Activated CD8-positive, alpha-beta T cell treated with anti-CD3 and anti-CD28 coated beads for 36 hours (primary cell): ENCODE data around the gene QPRT. TPM values are rescaled to one million over a fixed set of nuclear protein-coding genes. Genes with fewer than 3 reads are reported as not detected.
"Not testable (repeated sequence)": the region's sequence is repeated elsewhere in the genome, so short reads cannot be mapped to it uniquely, and the experiment has no call there.

Experiments
- ATAC-seq: fragments of 200-7000 bp; cut with Tn5 transposase; one replicate; pipeline ENCODE4 v1.10.0; 2021; ENCODE audit warnings: mild to moderate bottlenecking, moderate library complexity
- CTCF ChIA-PET: fragments of 350-600 bp; sonication (Branson Sonifier 250); formaldehyde crosslinking; loops from one replicate; lab custom pipeline; 2021; ENCODE audit warnings: antibody characterized with exemption; lab: Charles Lee
- POLR2A ChIA-PET: fragments of 350-600 bp; sonication (Branson Sonifier 250); formaldehyde crosslinking; loops from one replicate; lab custom pipeline; 2021; ENCODE audit warnings: antibody characterized with exemption; lab: Charles Lee
- DNase-seq: peaks from one replicate; pipeline ENCODE4 v3.0.0-alpha.2; 2020
- H3K27ac Mint-ChIP-seq: one replicate; pipeline ENCODE4 v1.8.0; 2021; ENCODE audit warnings: mild to moderate bottlenecking, mixed read lengths
- H3K27me3 Mint-ChIP-seq: one replicate; pipeline ENCODE4 v1.8.0; 2021; ENCODE audit warnings: mixed read lengths
- H3K36me3 Mint-ChIP-seq: one replicate; pipeline ENCODE4 v1.8.0; 2021; ENCODE audit warnings: low read depth, mixed read lengths
- H3K4me1 Mint-ChIP-seq: one replicate; pipeline ENCODE4 v1.8.0; 2021; ENCODE audit warnings: low read depth, mixed read lengths
- H3K4me3 Mint-ChIP-seq: one replicate; pipeline ENCODE4 v1.8.0; 2021; ENCODE audit warnings: mild to moderate bottlenecking, moderate library complexity, mixed read lengths
- H3K9me3 Mint-ChIP-seq: one replicate; pipeline ENCODE4 v1.8.0; 2021; ENCODE audit warnings: mixed read lengths
- intact Hi-C: fragments of 100-400 bp; cut with micrococcal nuclease; formaldehyde crosslinking; loops from one replicate; pipeline ENCODE4 v1.10.0; 2022
- total RNA-seq, 2 experiments: library from RNA; stranded (reverse); gene quantifications; one replicate each; pipeline ENCODE4 v1.2.3, GENCODE V29; 2021
- TF ChIP-seq, protein P1 (sequence below): fragments of 200-600 bp; IDR thresholded peaks from one replicate; pipeline ENCODE4 v1.8.0; 2022; ENCODE audit warnings: antibody characterized with exemption, mild to moderate bottlenecking

The QPRT gene
- total RNA-seq, 2 experiments from 2014 or later = 9.3 to 11.7 TPM

DNA sequence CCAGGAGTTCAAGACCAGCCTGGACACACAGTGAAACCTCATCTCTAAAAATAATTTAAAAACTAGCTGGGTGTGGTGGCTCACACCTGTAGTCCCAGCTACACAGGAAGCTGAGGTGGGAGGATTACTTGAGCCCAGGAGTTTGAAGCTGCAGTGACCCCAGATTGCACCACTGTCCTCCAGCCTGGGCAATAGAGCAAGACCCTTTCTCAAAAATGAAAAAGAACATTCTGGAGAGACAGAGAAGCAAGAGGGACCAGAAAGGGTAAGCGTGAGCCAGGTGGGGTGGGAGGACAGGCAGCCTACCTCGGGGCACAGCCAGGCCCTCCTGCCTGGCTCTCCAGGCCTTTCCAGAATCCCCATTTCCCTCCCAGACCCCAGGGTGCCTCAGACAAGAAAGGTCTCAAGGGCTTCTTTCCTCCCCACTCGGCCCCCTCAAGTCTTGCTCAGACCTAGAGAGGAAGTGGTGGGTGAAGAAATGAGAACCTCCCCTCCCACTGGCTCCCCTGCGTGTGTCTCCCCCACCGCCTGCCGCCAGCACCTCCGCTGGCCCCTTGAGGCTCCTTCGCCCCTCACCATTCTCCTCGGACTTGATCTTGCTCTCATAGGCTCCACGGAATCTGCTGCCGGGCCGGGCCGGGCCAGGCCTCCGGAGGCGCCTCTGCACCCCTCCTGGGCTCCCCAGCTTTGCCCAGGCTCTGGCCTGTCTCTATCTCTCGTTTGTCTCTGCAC is 66.3 kb downstream of the QPRT start:
- H3K27ac Mint-ChIP-seq = peak overlapping the region; percentile 97
- ChIA-PET CTCF (interaction anchor here (1.1 to 1.8 kb wide), 3 partner anchors 16 to 63 kb away, joined by 4 to 5 read pairs (median 4); no protein-coding TSS in a partner anchor), POLR2A (interaction anchor here (1.8 kb wide), 1 partner anchor 40 kb away, joined by 7 read pairs; no protein-coding TSS in a partner anchor)
- ATAC-seq (peak; percentile 64), DNase-seq (peak; percentile 79)
- intact Hi-C loops = no loop called here
- no peaks in the 10 kb centered on the region for H3K9me3 Mint-ChIP-seq
- peaks cover 56% of the 10 kb centered on the region for H3K4me1 Mint-ChIP-seq
- no peaks in the 10 kb centered on the region for H3K27me3 Mint-ChIP-seq
- peak overlapping the region; percentile 84 for H3K4me3 Mint-ChIP-seq
- TF ChIP-seq, protein P1, sequence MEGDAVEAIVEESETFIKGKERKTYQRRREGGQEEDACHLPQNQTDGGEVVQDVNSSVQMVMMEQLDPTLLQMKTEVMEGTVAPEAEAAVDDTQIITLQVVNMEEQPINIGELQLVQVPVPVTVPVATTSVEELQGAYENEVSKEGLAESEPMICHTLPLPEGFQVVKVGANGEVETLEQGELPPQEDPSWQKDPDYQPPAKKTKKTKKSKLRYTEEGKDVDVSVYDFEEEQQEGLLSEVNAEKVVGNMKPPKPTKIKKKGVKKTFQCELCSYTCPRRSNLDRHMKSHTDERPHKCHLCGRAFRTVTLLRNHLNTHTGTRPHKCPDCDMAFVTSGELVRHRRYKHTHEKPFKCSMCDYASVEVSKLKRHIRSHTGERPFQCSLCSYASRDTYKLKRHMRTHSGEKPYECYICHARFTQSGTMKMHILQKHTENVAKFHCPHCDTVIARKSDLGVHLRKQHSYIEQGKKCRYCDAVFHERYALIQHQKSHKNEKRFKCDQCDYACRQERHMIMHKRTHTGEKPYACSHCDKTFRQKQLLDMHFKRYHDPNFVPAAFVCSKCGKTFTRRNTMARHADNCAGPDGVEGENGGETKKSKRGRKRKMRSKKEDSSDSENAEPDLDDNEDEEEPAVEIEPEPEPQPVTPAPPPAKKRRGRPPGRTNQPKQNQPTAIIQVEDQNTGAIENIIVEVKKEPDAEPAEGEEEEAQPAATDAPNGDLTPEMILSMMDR = no peak
- H3K36me3 Mint-ChIP-seq = peaks cover 28% of the 10 kb centered on the region

DNA sequence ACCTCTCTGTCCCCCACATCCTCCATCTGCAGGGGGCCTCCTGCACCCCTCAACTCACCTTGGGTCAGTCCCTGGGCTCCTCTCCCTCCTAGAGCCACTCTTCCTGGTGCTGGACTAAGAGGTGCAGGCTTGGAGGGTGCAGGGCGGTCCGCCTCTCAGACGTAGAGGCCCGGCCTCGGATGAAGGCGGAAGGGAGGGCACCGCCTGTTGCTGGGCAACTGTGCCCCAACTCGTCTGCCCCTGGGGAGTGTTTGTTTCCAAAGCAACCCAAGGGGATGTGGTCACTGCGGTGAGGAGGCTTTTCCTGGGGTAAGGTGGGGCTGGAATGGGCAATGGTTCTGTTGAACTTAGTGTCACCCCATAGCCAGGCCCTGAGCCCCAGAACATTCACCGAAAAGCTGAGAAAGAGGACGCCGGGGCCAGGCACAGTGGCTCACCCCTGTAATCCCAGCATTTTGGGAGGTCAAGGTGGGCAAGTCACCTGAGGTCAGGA is 66.9 kb downstream of the QPRT start, which contains the start of gene C16orf54:
C16orf54 (minus strand) TSS at position 138 of the 493 bp plus-strand sequence. CDS start 1,039 bp downstream, outside the sequence.
- intact Hi-C loops = no loop called here
- ATAC-seq = peak; percentile 82
- POLR2A ChIA-PET = interaction anchor here (0.7 to 1.8 kb wide), 6 partner anchors 10 to 61 kb away, joined by 3 to 7 read pairs (median 4); partner anchors contain the start of gene KIF22
- H3K27ac Mint-ChIP-seq = peak within 1 kb of the TSS; percentile 97
- DNase-seq = peak; percentile 95
- no peaks in the 10 kb centered on the region for H3K9me3 Mint-ChIP-seq
- H3K4me3 Mint-ChIP-seq = peak within 1 kb of the TSS; percentile 84
- H3K27me3 Mint-ChIP-seq = no peaks in the 10 kb centered on the region
- TF ChIP-seq, protein P1 = no peak
- CTCF ChIA-PET = interaction anchor here (1.0 to 1.8 kb wide), 2 partner anchors 39 to 58 kb away, joined by 3 to 5 read pairs; no protein-coding TSS in a partner anchor
- peaks cover 28% of the 10 kb centered on the region for H3K36me3 Mint-ChIP-seq
- H3K4me1 Mint-ChIP-seq = peaks cover 51% of the 10 kb centered on the region

DNA sequence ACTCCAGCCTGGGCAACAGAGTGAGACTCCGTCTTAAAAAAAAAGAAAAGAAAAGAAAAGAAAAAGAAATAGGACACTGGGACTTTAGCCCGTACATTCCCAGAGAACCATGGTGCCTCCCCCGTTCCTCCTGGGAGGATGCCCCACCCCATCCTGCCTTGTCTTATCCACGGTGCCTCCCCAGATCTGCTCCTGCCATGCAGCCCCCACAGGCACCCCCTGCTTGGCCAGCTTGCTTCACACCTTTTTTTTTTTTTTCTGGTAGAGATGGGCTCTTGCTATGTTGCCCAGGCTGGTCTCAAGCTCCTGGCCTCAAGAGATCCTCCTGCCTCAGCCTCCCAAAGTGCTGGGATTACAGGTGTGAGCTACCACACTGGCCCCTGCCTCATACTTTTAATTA is 67.5 kb downstream of the QPRT start:
- H3K9me3 Mint-ChIP-seq, ATAC-seq, H3K27me3 Mint-ChIP-seq, intact Hi-C loops: not testable (repeated sequence)
- Mint-ChIP-seq H3K27ac (peak overlapping the region; percentile 97), H3K4me3 (peak overlapping the region; percentile 84), H3K4me1 (peaks cover 45% of the 10 kb centered on the region), H3K36me3 (peaks cover 27% of the 10 kb centered on the region)
- POLR2A ChIA-PET = interaction anchor here (0.7 to 1.8 kb wide), 6 partner anchors 11 to 61 kb away, joined by 3 to 7 read pairs (median 4); partner anchors contain the start of gene KIF22
- CTCF ChIA-PET = interaction anchor here (1.0 to 1.8 kb wide), 2 partner anchors 39 to 58 kb away, joined by 3 to 5 read pairs; no protein-coding TSS in a partner anchor
- DNase-seq = peak; percentile 21

Other genes starting within 250 kb of the QPRT start
- gene BOLA2, start 224.8 kb upstream of the QPRT start, total RNA-seq = 10 to 100 TPM; 10.4 to 12.3 TPM
- 10 to 100 TPM; 49.2 to 54.6 TPM for gene SLX1B, start 224.6 kb upstream of the QPRT start, total RNA-seq
- 1 to 10 TPM; 1.6 to 2.3 TPM for gene SULT1A4, start 219.3 kb upstream of the QPRT start, total RNA-seq
- gene NPIPB12, start 172.8 kb upstream of the QPRT start, total RNA-seq = 10 to 100 TPM; 67.9 to 83.6 TPM
- gene SPN, start 15.9 kb upstream of the QPRT start, total RNA-seq = 100 to 1,000 TPM; 110 to 119 TPM
- gene C16orf54, start 66.8 kb downstream of the QPRT start, total RNA-seq = 10 to 100 TPM; 22.2 to 22.4 TPM
- gene ZG16, start 99.1 kb downstream of the QPRT start, total RNA-seq = not detected
- gene KIF22, start 111.6 kb downstream of the QPRT start, total RNA-seq = 100 to 1,000 TPM; 160 to 165 TPM
- gene MAZ, start 127.3 kb downstream of the QPRT start, total RNA-seq = 100 to 1,000 TPM; 380 to 382 TPM
- gene PRRT2, start 133.0 kb downstream of the QPRT start, total RNA-seq = 1 to 10 TPM; 1.5 to 2.0 TPM
- gene PAGR1, start 137.0 kb downstream of the QPRT start, total RNA-seq = 10 to 100 TPM; 26.8 to 29.0 TPM
- gene MVP, start 141.3 kb downstream of the QPRT start, total RNA-seq = 10 to 100 TPM; 32.5 to 33.2 TPM
- 10 to 100 TPM; 30.2 to 35.4 TPM for gene CDIPT, start 184.0 kb downstream of the QPRT start, total RNA-seq
- under 1 TPM; 0.11 to 0.13 TPM for gene SEZ6L2, start 220.4 kb downstream of the QPRT start, total RNA-seq
- gene ASPHD1, start 221.3 kb downstream of the QPRT start, total RNA-seq = 1 to 10 TPM; 2.0 to 2.1 TPM
- gene KCTD13, start 247.0 kb downstream of the QPRT start, total RNA-seq = 10 to 100 TPM; 35.2 to 35.3 TPM